KMS-11 (cell line): ENCODE measurements around the gene CZIB.
"Not testable (repeated sequence)": the region's sequence is repeated elsewhere in the genome, so short reads cannot be mapped to it uniquely, and the experiment has no call there.

Experiments used
- H2AFZ ChIP-seq: fragments of 200-600 bp; sonication (generic); 2 replicates; pipeline ENCODE4 v1.6.1; 2016; ENCODE audit warnings: antibody characterized with exemption, mixed run types, low read depth
- H3K27ac ChIP-seq: fragments of 200-600 bp; sonication (generic); 2 replicates; pipeline ENCODE4 v1.6.1; 2016; ENCODE audit warnings: mild to moderate bottlenecking, mixed run types
- H3K27me3 ChIP-seq: fragments of 200-600 bp; sonication (generic); 2 replicates; pipeline ENCODE4 v1.6.1; 2017; ENCODE audit warnings: mild to moderate bottlenecking, low read depth, mixed run types, moderate library complexity; ENCODE audit not compliant: insufficient read depth
- H3K36me3 ChIP-seq: fragments of 200-600 bp; sonication (generic); 2 replicates; pipeline ENCODE4 v1.6.1; 2017; ENCODE audit warnings: mild to moderate bottlenecking, mixed run types; ENCODE audit not compliant: insufficient read depth
- H3K4me1 ChIP-seq: fragments of 200-600 bp; sonication (generic); 2 replicates; pipeline ENCODE4 v1.6.1; 2016; ENCODE audit warnings: mild to moderate bottlenecking, low read depth, mixed run types; ENCODE audit not compliant: poor library complexity, severe bottlenecking
- H3K4me2 ChIP-seq: fragments of 200-600 bp; sonication (generic); 2 replicates; pipeline ENCODE4 v1.7.0; 2016; ENCODE audit warnings: mild to moderate bottlenecking, mixed run types
- H3K4me3 ChIP-seq: fragments of 200-600 bp; sonication (generic); IDR thresholded peaks from 2 replicates; pipeline ENCODE4 v1.6.1; 2017; ENCODE audit warnings: low read depth, low read length, mixed read lengths; ENCODE audit not compliant: insufficient read depth
- H3K79me2 ChIP-seq: fragments of 200-600 bp; sonication (generic); 2 replicates; pipeline ENCODE4 v1.6.1; 2016; ENCODE audit warnings: low read depth, mixed run types; ENCODE audit not compliant: insufficient read depth
- H3K9ac ChIP-seq: fragments of 200-600 bp; sonication (generic); 2 replicates; pipeline ENCODE4 v1.6.1; 2016; ENCODE audit warnings: mild to moderate bottlenecking, mixed run types
- H4K20me1 ChIP-seq: fragments of 200-600 bp; sonication (generic); 2 replicates; pipeline ENCODE4 v1.6.1; 2016; ENCODE audit warnings: mild to moderate bottlenecking, mixed run types; ENCODE audit not compliant: insufficient read depth
- CTCF ChIP-seq: fragments of 200-600 bp; sonication (generic); conservative IDR thresholded peaks from 2 replicates; pipeline ENCODE4 v1.6.1; 2017; ENCODE audit warnings: low read depth, mild to moderate bottlenecking, antibody characterized with exemption, low read length, moderate library complexity, mixed read lengths

The CZIB gene

DNA sequence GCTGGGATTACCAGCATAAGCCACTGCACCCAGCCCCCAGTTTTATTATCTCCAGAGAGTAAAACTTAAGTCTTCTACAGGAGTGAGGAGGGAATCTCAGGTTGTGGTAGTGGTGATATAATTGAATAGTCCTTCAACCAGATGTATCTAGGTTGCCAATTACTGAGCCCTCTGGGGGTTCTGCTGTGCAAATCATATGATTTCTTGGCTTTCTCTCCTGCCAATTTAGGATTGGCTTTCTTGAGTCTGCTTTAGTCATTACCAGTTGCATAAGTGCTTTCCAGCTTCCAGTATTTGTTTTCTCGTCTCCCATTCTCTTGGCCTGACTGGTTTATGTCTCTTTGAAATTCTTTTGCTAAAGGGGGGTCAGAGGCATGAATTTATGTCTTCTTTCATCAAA lies 12.7 kb downstream of the CZIB start:
- Histone ChIP-seq H3K79me2 (no peaks in the 10 kb centered on the region), H3K4me1 (no peaks in the 10 kb centered on the region), H2AFZ (no peak overlapping the region), H3K9ac (no peak overlapping the region), H4K20me1 (no peaks in the 10 kb centered on the region), H3K36me3 (no peaks in the 10 kb centered on the region; the same call in 1 of the 2 replicates), H3K4me3 (no peak overlapping the region), H3K27ac (no peak overlapping the region), H3K27me3 (no peaks in the 10 kb centered on the region), H3K4me2 (no peak overlapping the region)
- no peak for TF ChIP-seq CTCF

GRCh38 chr1:53206735-53207379 lies 13.6 kb downstream of the CZIB start:
- Histone ChIP-seq H3K79me2 (no peaks in the 10 kb centered on the region), H3K9ac (no peak overlapping the region), H4K20me1 (no peaks in the 10 kb centered on the region), H3K27ac (no peak overlapping the region), H3K4me1 (no peaks in the 10 kb centered on the region), H3K4me2 (no peak overlapping the region), H3K4me3 (no peak overlapping the region), H2AFZ (no peak overlapping the region), H3K36me3 (no peaks in the 10 kb centered on the region; the same call in 1 of the 2 replicates), H3K27me3 (no peaks in the 10 kb centered on the region)
- no peak for TF ChIP-seq CTCF

GRCh38 chr1:53206083-53206685 lies 14.2 kb downstream of the CZIB start:
- H3K27me3 ChIP-seq, H3K36me3 ChIP-seq, H2AFZ ChIP-seq, H3K9ac ChIP-seq, H3K4me3 ChIP-seq, H3K27ac ChIP-seq, H4K20me1 ChIP-seq, H3K4me2 ChIP-seq, H3K79me2 ChIP-seq, H3K4me1 ChIP-seq: not testable (repeated sequence)

DNA sequence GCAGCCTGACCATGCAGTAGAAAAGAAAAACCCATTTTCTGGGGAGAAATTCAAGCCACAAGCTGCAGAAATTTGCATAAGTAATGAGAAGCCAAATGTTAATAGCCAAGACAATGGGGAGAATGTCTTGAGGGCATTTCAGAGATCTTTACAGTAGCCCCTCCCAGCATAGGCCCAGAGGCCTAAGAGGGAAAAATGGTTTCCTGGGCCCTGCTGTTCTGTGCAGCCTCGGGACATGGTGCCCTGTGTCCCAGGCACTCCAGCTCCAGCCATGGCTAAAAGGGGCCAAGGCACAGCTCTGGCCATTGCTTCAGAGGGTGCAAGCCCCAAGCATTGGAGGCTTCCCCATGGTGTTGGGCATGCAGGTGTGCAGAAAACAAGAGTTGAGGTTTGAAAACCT lies 14.9 kb downstream of the CZIB start:
- H2AFZ ChIP-seq, H3K79me2 ChIP-seq, H3K27ac ChIP-seq, H3K36me3 ChIP-seq, H3K4me1 ChIP-seq, H3K4me3 ChIP-seq, H4K20me1 ChIP-seq, H3K9ac ChIP-seq, H3K4me2 ChIP-seq, H3K27me3 ChIP-seq: not testable (repeated sequence)

DNA sequence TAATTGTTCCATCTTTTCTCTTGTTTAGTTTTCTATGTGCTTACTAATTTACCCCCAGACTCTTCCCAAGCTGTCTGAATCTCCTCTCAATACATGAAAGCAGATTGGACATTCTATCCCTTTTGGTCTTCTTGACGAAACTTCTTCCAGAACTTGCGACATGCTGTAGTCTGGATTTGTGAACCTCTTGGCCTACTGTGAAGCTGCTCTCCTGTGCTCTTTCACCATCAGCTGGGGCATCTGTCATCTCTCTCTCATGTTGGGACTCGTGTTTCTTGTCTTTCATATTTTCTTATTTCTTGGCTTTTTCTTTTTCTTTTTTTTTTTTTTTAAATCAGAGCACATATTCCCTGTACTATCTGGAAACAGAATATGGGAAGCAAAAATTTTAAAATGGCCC lies 17.0 kb downstream of the CZIB start:
- no peaks in the 10 kb centered on the region; the same call in 1 of the 2 replicates for H3K36me3 ChIP-seq
- no peaks in the 10 kb centered on the region for H3K27me3 ChIP-seq
- H3K4me2 ChIP-seq = no peak overlapping the region
- H3K4me1 ChIP-seq = no peaks in the 10 kb centered on the region
- no peaks in the 10 kb centered on the region for H4K20me1 ChIP-seq
- H3K4me3 ChIP-seq = no peak overlapping the region
- TF ChIP-seq CTCF = no peak
- no peak overlapping the region for H3K27ac ChIP-seq
- H3K79me2 ChIP-seq = no peaks in the 10 kb centered on the region; the same call in 1 of the 2 replicates
- H2AFZ ChIP-seq = no peak overlapping the region
- no peak overlapping the region for H3K9ac ChIP-seq
